ENCODE results near the gene LHFPL6. TPM values are rescaled to one million over a fixed set of nuclear protein-coding genes. Genes with fewer than 3 reads are reported as not detected.
A peak's percentile ranks its signal among the peaks of the same experiment; 100 is the strongest.

The LHFPL6 gene
- total and polyA plus RNA-seq, 12 donors, result 41.5 to 65.8 (median 55.4) TPM

GRCh38 chr13:39566216-39566869, 36.6 kb downstream of the LHFPL6 start:
- DNase-seq, result no peak
- Histone ChIP-seq H3K27me3 (no peaks in the 10 kb centered on the region), H3K36me3 (no peaks in the 10 kb centered on the region), H3K27ac (peak overlapping the region in 6 of 10 donors; percentile 37 to 74 (median 51)), H3K4me1 (peaks cover 12 to 81% (median 56%) of the 10 kb centered on the region in 9 donors), H3K4me3 (no peak overlapping the region), H3K9me3 (no peaks in the 10 kb centered on the region)
- no peak for ATAC-seq
- 79 to 96% methylated on average over 8 of the region's 8 CpGs for WGBS, 2 donors
- intact Hi-C loops (cut with DNase I), result loop anchor here in 2 of 10 donors (5.0 to 10.0 kb wide), 2 partner anchors 39 to 52 kb away; no protein-coding TSS in a partner anchor
- no peak for TF ChIP-seq CTCF (IDR thresholded peaks at IDR 0.05)

DNA sequence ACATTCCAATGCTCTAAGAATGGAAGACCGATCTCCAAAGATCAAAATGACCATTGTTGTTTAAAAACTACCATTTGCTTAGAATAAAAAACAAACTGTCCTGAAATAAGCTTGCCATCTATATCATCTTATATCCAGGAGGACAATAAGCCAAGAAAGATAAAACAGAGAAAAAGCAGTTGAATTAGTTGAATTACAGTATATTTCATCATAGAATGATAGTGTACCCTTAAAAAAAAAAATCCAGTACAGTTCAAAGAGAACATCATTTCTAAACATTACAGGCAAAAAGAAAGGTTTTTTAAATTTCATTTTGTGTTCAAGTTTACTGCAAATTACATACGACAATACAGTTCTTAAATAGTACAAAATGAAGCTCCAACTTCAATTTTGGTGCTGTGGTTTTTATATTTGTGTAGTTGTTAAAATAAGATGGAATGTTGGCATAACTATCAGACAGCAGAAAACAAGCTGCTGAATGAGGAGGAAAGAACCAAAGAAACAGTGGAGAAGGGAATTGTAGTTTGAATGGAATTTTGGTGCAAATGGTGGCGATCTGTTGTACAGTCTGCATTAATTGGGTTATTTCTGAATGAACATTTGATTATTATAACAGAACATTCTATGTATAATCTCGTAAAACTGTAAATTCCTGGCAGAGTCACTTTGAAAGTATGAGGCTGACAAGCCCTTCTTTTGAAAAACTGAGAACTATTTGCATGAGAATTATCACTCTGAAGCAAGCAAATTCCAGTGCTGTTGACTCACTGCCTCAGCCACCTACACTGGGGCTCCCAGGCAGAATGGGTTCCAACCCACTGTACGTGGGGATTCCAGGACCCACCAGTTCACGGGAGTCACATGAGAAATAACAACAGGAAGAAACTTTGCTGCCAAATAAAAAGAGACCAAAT, 37.7 kb downstream of the LHFPL6 start:
- 42 to 49% methylated on average over 6 of the region's 6 CpGs for WGBS, 2 donors
- Histone ChIP-seq H3K27ac (peak overlapping the region in 8 of 10 donors; percentile 3 to 74 (median 42)), H3K36me3 (no peaks in the 10 kb centered on the region), H3K9me3 (no peaks in the 10 kb centered on the region), H3K27me3 (no peaks in the 10 kb centered on the region), H3K4me3 (no peak overlapping the region), H3K4me1 (peaks cover 12 to 74% (median 47%) of the 10 kb centered on the region in 9 donors)
- peak in 5 of 8 donors; percentile 66 to 81 (median 69) for ATAC-seq
- TF ChIP-seq CTCF (IDR thresholded peaks at IDR 0.05), result no peak
- no peak for DNase-seq
- intact Hi-C loops (cut with DNase I), result loop anchor here in 2 of 10 donors (5.0 to 10.0 kb wide), 2 partner anchors 38 to 50 kb away; no protein-coding TSS in a partner anchor

- H3K9me3 ChIP-seq, result no peaks in the 10 kb centered on the region
- WGBS, 2 donors, result 76 to 83% methylated on average over 1 of the region's 1 CpG
- peak overlapping the region in 3 of 10 donors; percentile 8 to 74 (median 51) for H3K27ac ChIP-seq
- peaks cover 17 to 84% (median 63%) of the 10 kb centered on the region in 9 donors for H3K4me1 ChIP-seq
- intact Hi-C loops (cut with DNase I), result loop anchor here in 1 of 10 donors (10.0 kb wide), 1 partner anchor 49 kb away; no protein-coding TSS in a partner anchor
- TF ChIP-seq CTCF (IDR thresholded peaks at IDR 0.05), result no peak
- H3K27me3 ChIP-seq, result no peaks in the 10 kb centered on the region
- no peaks in the 10 kb centered on the region for H3K36me3 ChIP-seq
- DNase-seq (no peak), ATAC-seq (no peak)
- no peak overlapping the region for H3K4me3 ChIP-seq
These were observed 39.6 kb downstream of the LHFPL6 start for GRCh38 chr13:39563470-39563735.

DNA sequence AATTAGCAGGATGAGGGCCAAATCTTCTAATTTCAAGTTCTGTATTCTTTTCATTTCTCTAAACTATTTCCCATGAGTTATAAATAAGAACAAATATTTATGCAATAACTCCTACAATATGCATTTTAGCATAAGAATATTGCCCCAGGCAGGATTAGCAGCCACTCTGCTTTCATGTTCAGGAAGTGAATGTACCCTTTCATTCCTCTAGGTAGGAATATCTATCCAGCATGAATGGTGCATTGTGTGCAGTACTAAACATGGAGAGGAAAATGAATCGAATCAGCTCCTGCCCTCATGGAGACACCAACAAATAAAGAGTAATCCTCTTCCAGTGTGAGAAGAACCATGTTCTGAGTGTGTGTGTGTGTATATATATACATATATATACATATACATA, 41.0 kb downstream of the LHFPL6 start:
- 64 to 90% methylated on average over 1 of the region's 1 CpG for WGBS, 2 donors
- Histone ChIP-seq H3K36me3 (peaks cover 0 to 10% (median 0%) of the 10 kb centered on the region in 9 donors), H3K4me3 (no peak overlapping the region), H3K27me3 (no peaks in the 10 kb centered on the region), H3K9me3 (no peaks in the 10 kb centered on the region), H3K4me1 (peaks cover 17 to 83% (median 61%) of the 10 kb centered on the region in 9 donors), H3K27ac (no peak overlapping the region)
- DNase-seq (no peak), ATAC-seq (no peak)
- intact Hi-C loops (cut with DNase I), result loop anchor here in 1 of 10 donors (10.0 kb wide), 1 partner anchor 47 kb away; no protein-coding TSS in a partner anchor
- no peak for TF ChIP-seq CTCF (IDR thresholded peaks at IDR 0.05)

Measured in heart right ventricle (tissue), 16 donors.